ENCODE data around the gene MPLKIP. TPM values are rescaled to one million over a fixed set of nuclear protein-coding genes. Genes with fewer than 3 reads are reported as not detected.
"Not testable (repeated sequence)": the region's sequence is repeated elsewhere in the genome, so short reads cannot be mapped to it uniquely, and the experiment has no call there.

Gene MPLKIP
- total RNA-seq, 1 donor from 2014 or later: 14.0 TPM

DNA sequence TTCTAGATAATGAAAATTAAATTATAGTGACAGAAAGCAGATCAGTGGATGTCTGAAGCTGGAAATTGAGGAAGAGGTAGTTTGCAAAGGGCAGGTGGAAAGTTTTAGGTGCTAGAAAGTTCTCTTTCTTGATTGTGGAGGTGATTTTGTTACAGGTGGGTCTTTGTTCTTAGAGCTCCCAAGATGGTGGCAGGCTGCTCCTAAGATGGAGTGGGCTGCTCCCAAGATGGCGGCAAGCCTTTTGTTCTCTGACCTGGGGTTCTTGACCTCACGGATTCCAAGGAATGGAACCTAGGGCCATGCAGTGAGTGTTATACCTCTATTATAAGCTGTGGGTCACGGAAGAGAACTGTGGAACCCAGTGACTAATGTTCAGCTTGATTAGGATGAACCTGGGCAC is 32.9 kb upstream of the MPLKIP start:
- FAIRE-seq (no peak), DNase-seq (ENCODE audit: low read depth) (no peak)
- Histone ChIP-seq H3K36me3 (ENCODE audit: control insufficient read depth, insufficient read depth, low read length) (no peaks in the 10 kb centered on the region), H3K27me3 (ENCODE audit: control insufficient read depth, insufficient read depth, low read length) (no peaks in the 10 kb centered on the region), H3K4me3 (ENCODE audit: low read depth, low read length) (no peak overlapping the region)
- TF ChIP-seq, protein P1, sequence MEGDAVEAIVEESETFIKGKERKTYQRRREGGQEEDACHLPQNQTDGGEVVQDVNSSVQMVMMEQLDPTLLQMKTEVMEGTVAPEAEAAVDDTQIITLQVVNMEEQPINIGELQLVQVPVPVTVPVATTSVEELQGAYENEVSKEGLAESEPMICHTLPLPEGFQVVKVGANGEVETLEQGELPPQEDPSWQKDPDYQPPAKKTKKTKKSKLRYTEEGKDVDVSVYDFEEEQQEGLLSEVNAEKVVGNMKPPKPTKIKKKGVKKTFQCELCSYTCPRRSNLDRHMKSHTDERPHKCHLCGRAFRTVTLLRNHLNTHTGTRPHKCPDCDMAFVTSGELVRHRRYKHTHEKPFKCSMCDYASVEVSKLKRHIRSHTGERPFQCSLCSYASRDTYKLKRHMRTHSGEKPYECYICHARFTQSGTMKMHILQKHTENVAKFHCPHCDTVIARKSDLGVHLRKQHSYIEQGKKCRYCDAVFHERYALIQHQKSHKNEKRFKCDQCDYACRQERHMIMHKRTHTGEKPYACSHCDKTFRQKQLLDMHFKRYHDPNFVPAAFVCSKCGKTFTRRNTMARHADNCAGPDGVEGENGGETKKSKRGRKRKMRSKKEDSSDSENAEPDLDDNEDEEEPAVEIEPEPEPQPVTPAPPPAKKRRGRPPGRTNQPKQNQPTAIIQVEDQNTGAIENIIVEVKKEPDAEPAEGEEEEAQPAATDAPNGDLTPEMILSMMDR (IDR thresholded peaks at IDR 0.05; ENCODE audit: insufficient read depth, low read length, severe bottlenecking): no peak

DNA sequence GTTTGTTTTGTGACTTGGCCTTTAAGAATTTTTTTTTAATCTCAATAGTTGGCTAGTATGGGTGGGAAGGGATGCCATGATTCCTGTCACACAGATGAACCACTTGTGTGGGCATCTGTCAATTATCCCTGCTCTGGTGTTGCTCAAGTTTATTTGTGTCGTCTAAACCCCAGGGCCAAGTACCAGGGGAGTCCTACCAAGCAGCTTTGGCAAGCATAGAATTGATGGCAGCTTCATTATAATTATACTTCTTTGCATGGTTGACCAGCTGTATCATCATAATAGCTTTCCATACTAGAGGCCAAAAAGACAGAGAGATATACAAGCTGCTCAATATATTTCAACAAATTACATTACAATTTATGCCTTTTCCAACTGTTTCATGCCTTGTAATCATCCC is 30.8 kb upstream of the MPLKIP start:
- Histone ChIP-seq H3K27me3 (ENCODE audit: control insufficient read depth, insufficient read depth, low read length) (no peaks in the 10 kb centered on the region), H3K4me3 (ENCODE audit: low read depth, low read length) (no peak overlapping the region), H3K36me3 (ENCODE audit: control insufficient read depth, insufficient read depth, low read length) (no peaks in the 10 kb centered on the region)
- TF ChIP-seq, protein P1 (IDR thresholded peaks at IDR 0.05; ENCODE audit: insufficient read depth, low read length, severe bottlenecking): no peak
- DNase-seq (ENCODE audit: low read depth) (no peak), FAIRE-seq (no peak)

DNA sequence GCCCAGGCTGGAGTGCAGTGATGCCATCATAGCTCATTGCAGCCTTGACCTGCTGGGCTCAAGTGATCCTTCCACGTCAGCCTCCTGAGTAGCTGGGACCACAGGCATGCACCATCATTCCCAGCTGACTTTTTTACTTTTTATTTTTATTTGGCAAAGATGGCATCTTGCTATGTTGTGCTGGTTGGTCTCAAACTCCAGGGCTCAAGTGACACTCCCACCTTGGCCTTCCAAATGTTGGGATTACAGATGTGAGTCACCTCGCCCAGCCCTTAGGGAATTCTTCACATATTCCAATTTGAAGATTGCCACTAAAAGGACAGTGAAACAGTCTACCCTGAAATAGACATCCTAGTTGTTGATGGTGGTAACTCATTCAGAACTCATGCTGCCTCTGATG is 28.1 kb upstream of the MPLKIP start:
- TF ChIP-seq, protein P1 (IDR thresholded peaks at IDR 0.05; ENCODE audit: insufficient read depth, low read length, severe bottlenecking): no peak
- H3K36me3 ChIP-seq (ENCODE audit: control insufficient read depth, insufficient read depth, low read length): no peaks in the 10 kb centered on the region
- H3K27me3 ChIP-seq (ENCODE audit: control insufficient read depth, insufficient read depth, low read length): no peaks in the 10 kb centered on the region
- FAIRE-seq (no peak), DNase-seq (ENCODE audit: low read depth) (no peak)
- H3K4me3 ChIP-seq (ENCODE audit: low read depth, low read length): no peak overlapping the region

DNA sequence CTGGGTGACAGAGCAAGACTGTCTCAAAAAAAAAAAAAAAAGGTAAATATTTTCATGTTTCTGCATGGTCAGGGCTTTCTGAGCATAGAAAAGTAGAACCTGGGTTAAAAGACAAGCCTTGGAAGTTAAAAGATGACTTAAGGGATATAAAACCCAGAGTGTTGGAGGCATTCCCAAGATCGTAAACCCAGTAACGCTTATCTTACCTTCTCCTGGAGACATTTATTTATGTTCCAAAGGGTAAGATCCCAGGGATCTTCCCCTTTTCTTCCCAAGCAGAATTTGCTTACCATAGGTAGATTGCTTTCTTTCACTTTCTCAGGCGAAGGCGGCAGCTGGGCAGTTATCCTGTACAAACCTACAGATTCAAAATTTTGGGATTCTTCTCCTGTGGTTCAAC is 22.6 kb upstream of the MPLKIP start:
- no peak for DNase-seq (ENCODE audit: low read depth)
- TF ChIP-seq, protein P1 (IDR thresholded peaks at IDR 0.05; ENCODE audit: insufficient read depth, low read length, severe bottlenecking): no peak
- Histone ChIP-seq H3K27me3 (ENCODE audit: control insufficient read depth, insufficient read depth, low read length) (no peaks in the 10 kb centered on the region), H3K4me3 (ENCODE audit: low read depth, low read length) (no peak overlapping the region), H3K36me3 (ENCODE audit: control insufficient read depth, insufficient read depth, low read length) (no peaks in the 10 kb centered on the region)
- no peak for FAIRE-seq

DNA sequence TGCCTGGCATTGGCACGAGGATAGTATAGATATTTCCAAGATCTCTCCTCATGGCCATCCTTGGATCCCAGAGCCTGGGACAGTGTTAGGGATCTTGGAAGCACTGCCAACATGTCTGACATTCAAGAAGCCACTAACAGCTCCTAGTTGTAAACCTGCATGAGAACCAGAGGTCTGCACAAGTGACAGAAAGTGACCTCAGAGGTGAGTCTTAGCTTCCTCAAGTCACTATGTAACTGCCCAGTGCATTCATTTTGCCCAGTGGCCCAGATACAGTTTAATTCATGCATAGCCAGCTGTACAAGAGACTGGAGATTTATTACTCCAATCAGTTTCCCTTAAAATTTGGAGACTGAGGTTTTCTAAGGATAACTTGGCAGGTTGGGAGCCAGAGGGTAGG is 17.1 kb upstream of the MPLKIP start:
- Histone ChIP-seq H3K4me3 (ENCODE audit: low read depth, low read length) (no peak overlapping the region), H3K27me3 (ENCODE audit: control insufficient read depth, insufficient read depth, low read length) (no peaks in the 10 kb centered on the region), H3K36me3 (ENCODE audit: control insufficient read depth, insufficient read depth, low read length) (no peaks in the 10 kb centered on the region)
- FAIRE-seq: no peak
- TF ChIP-seq, protein P1 (IDR thresholded peaks at IDR 0.05; ENCODE audit: insufficient read depth, low read length, severe bottlenecking): no peak
- DNase-seq (ENCODE audit: low read depth): no peak

DNA sequence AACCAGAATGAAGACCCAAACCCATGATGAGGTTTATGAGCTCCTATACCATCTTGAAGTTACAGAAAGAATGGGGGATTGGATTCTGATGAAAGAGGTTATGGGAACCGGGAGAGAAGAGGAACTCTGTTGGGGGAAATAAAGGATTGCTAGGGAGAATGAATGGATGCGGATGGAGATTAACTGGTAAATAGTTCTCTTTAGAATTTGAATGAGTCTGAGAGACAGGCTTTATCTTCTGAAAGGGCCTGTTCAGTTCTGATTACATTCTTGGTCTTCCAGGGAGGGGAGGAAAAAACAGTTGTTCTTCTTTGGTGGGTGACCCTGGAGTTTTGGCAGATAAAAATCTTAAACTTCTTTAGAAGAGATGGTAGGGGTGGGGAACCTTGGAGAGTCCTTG is 14.2 kb upstream of the MPLKIP start:
- FAIRE-seq (no peak), DNase-seq (ENCODE audit: low read depth) (no peak)
- no peaks in the 10 kb centered on the region for H3K27me3 ChIP-seq (ENCODE audit: control insufficient read depth, insufficient read depth, low read length)

DNA sequence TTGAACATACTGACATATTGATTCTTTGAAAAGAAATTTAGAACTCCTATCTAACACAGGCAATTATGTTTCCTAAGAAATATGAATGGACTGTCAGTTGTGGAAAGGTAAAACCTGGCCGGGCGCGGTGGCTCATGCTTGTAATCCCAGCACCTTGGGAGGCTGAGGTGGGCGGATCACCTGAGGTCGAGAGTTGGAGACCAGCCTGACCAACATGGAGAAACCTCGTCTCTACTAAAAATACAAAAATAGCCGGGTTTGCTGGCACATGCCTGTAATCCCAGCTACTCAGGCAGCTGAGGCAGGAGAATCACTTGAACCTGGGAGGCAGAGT is 13.8 kb upstream of the MPLKIP start:
- H3K36me3 ChIP-seq (ENCODE audit: control insufficient read depth, insufficient read depth, low read length); FAIRE-seq; DNase-seq (ENCODE audit: low read depth); H3K4me3 ChIP-seq (ENCODE audit: low read depth, low read length); H3K27me3 ChIP-seq (ENCODE audit: control insufficient read depth, insufficient read depth, low read length): not testable (repeated sequence)

More for the DNA sequence above, 14.2 kb upstream of the MPLKIP start:
- H3K4me3 ChIP-seq (ENCODE audit: low read depth, low read length): no peak overlapping the region
- TF ChIP-seq, protein P1 (IDR thresholded peaks at IDR 0.05; ENCODE audit: insufficient read depth, low read length, severe bottlenecking): no peak
- H3K36me3 ChIP-seq (ENCODE audit: control insufficient read depth, insufficient read depth, low read length): no peaks in the 10 kb centered on the region

Measured in bronchial epithelial cell (primary cell).